ENCODE results near the gene CD200R1.

The CD200R1 gene

DNA sequence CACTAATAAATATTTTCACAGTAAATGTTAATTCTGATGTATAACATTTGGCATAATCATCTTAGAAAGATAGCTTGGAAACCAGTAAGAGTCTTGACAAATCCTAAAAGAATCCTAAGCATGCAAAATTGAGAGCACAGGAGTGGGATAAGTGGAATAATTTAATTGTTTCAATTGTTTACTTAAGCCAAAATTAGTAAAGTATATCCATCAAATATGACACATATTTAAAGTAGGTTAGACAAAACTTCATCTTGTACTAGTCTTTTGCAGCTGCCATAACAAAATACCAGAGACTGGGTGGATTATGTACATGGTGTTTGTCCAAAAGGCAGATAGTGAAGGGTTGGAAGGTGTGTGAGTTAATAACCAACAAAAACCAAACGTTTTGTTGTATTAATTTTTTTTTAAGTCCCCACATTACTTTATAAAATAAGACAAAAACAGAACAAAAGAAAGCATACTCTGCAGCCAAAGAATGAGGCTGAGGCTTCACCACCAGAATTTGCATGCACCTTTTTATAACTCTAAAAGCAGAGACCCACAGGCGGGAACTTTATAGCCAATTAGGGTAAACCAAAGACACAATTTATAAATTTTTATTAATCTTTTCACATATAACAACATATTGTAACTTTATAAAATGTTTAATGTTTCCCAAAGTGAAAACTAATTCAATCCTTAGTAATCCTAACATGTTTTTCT lies 86.4 kb downstream of the CD200R1 start:
- no peak for DNase-seq (ENCODE audit: low read depth)

GRCh38 chr3:112884678-112885290 lies 90.1 kb downstream of the CD200R1 start:
- DNase-seq (ENCODE audit: low read depth) = no peak

- DNase-seq (ENCODE audit: low read depth) = no peak
These were observed 93.0 kb downstream of the CD200R1 start for GRCh38 chr3:112881891-112882290.

- no peak for DNase-seq (ENCODE audit: low read depth)
These were observed 99.3 kb downstream of the CD200R1 start for GRCh38 chr3:112875561-112875960.

DNA sequence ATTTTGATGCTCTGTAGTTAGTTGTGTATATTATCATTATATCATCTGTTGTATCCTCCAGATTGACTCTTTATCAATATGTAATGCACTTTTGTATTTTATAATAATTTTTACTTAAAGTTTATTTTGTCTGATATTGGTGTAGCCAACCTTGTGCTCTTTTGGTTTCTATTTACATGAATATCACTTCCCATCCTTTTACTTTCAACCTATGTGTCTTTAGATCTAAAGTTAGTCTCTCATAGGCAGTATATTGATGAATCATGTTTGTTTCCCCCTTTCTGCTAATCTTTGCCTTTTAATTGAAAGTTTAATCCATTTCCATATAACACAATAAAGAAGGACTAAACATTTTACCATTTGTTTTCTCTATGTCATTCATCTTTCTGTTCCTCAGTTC lies 100.2 kb downstream of the CD200R1 start:
- DNase-seq (ENCODE audit: low read depth) = no peak

DNA sequence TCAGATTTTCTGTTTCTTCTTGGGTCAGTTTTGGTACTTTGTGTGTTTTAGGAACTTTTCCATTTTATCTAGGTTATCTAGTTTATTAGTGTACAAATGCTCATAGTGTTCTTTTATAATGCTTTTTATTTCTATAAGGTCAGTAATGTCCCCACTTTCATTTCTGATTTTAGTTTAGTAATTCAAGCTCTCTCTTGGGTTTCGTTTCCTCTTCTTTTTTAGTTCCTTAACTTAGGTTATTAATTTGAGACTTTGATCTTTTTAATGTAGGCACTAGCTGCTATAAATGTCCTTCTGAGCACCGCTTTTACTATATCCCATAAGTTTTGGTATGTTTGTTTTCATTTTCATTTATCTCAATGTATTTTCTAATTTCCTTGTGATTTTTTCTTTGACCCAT lies 101.3 kb downstream of the CD200R1 start:
- no peak for DNase-seq (ENCODE audit: low read depth)

GRCh38 chr3:112871735-112872134 lies 103.2 kb downstream of the CD200R1 start:
- DNase-seq (ENCODE audit: low read depth) = no peak
